Esophagus muscularis mucosa (tissue), 4 donors: ENCODE data around the gene NFIB. TPM values are rescaled to one million over a fixed set of nuclear protein-coding genes. Genes with fewer than 3 reads are reported as not detected.

Experiments used
- DNase-seq: peaks from one replicate; pipeline ENCODE4 v3.0.0-alpha.2; 2017; ENCODE audit errors: extremely low spot score
- H3K27ac ChIP-seq, 4 donors: fragments of 200-600 bp; sonication (generic); replicated peaks in 1 of 4; 1 replicate in 3 of 4; 2 replicates in 1 of 4; pipeline ENCODE4 v1.5.1; 2016 to 2019; ENCODE audit warnings: mild to moderate bottlenecking in 1 of 4
- H3K27me3 ChIP-seq, 4 donors: fragments of 200-600 bp; sonication (generic); one replicate each; pipeline versions ENCODE4 v1.5.1 to v1.6.0; 2016 to 2019
- H3K36me3 ChIP-seq, 4 donors: fragments of 200-600 bp; sonication (generic); one replicate each; pipeline ENCODE4 v1.5.1; 2016 to 2019
- H3K4me1 ChIP-seq, 4 donors: fragments of 200-600 bp; sonication (generic); one replicate each; pipeline ENCODE4 v1.5.1; 2016 to 2019
- H3K4me3 ChIP-seq, 4 donors: fragments of 200-600 bp; sonication (generic); 1 replicate in 2 of 4; 2 replicates in 2 of 4; pipeline ENCODE4 v1.5.1; 2016 to 2019; ENCODE audit warnings: mild to moderate bottlenecking in 4 of 4, moderate library complexity in 1 of 4
- H3K9me3 ChIP-seq, 4 donors: fragments of 200-600 bp; sonication (generic); 1 replicate in 3 of 4; 2 replicates in 1 of 4; pipeline ENCODE4 v1.5.1; 2016 to 2019
- EP300 ChIP-seq: sonication (generic); formaldehyde crosslinking; IDR thresholded peaks from one replicate; pipeline ENCODE4 v1.6.1; 2017; ENCODE audit warnings: antibody characterized with exemption
- POLR2A ChIP-seq: fragments of 450-650 bp; IDR thresholded peaks from one replicate; pipeline ENCODE4 v1.6.1; 2017; ENCODE audit warnings: antibody characterized with exemption, moderate library complexity, mild to moderate bottlenecking, low read depth
- POLR2AphosphoS5 ChIP-seq, 2 donors: sonication (generic); formaldehyde crosslinking; IDR thresholded peaks; one replicate each; pipeline ENCODE4 v1.6.1; 2017; ENCODE audit warnings: antibody characterized with exemption in 2 of 2
- WGBS: methylation state at CpG from one replicate; pipeline ENCODE4 v1.1.5; 2018; 5-methylcytosine and 5-hydroxymethylcytosine counted together
- intact Hi-C: fragments of 100-400 bp; cut with DNase I; formaldehyde crosslinking; loops from one replicate; pipeline ENCODE4 v1.15.1; 2023
- total RNA-seq, 4 donors: library from RNA; depleted of rRNA; stranded (reverse); fragments of >200 nt; gene quantifications; one replicate each; pipeline versions ENCODE4 v1.1.0 to v1.2.1, GENCODE V29; 2016
- TF ChIP-seq, protein P1 (sequence below), 3 experiments: fragments of 200-600 bp in 2 of 3; fragments of 450-650 bp in 1 of 3; sonication (generic) in 2 of 3; IDR thresholded peaks; one replicate each; pipeline ENCODE4 v1.5.1; 2017 to 2019; ENCODE audit warnings: antibody characterized with exemption in 3 of 3, mild to moderate bottlenecking in 2 of 3, moderate library complexity in 1 of 3

The NFIB gene
- total RNA-seq, 4 donors from 2014 or later: 38.1 to 64.4 (median 55.8) TPM

DNA sequence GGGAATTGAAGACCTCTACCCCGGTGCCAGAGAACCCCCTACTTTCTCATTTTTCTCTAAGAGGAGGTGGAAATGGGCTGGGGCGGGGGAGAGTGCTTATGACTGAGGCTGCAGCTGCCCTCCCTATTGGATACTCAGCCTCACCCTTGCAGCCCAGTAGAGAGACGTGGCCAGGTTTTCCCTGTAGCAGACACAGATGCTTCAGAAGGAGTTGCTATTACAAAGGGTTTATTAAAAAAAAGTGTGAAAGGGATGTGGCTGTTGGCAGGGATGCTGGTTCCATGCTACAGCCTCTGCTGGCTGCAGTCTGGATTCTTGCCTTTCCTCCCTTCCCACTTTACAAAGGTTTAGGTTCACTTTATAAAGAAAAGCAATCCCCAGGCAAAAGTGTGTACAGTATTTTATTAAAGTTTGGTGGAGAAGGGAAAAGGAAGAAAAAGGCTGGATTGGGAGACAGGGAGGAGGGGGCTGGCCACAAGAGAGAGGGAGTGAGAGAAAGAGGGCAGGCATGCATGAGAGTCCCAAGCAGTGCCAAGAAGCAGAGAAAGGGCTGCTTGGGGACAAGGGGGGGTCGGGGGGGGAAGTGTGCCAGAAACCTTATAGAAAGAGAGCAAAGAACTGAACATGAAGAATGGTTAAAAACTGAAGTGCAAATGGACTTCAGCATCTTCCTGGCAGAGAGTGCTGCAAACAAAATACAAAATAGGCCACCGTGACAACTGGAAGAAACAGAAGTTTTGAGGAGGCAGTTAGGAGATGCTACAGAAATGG, 29.5 kb upstream of the NFIB start:
- Histone ChIP-seq H3K36me3 (no peaks in the 10 kb centered on the region), H3K27me3 (peaks cover 0 to 43% (median 17%) of the 10 kb centered on the region in 4 donors), H3K9me3 (no peaks in the 10 kb centered on the region), H3K27ac (peak overlapping the region; percentile 50 to 83 (median 61)), H3K4me3 (peak overlapping the region; percentile 32 to 47 (median 34)), H3K4me1 (peaks cover 34 to 79% (median 67%) of the 10 kb centered on the region in 4 donors)
- intact Hi-C loops: no loop called here
- DNase-seq: no peak
- WGBS: 35% methylated on average over 5 of the region's 5 CpGs
- TF ChIP-seq, protein P1, sequence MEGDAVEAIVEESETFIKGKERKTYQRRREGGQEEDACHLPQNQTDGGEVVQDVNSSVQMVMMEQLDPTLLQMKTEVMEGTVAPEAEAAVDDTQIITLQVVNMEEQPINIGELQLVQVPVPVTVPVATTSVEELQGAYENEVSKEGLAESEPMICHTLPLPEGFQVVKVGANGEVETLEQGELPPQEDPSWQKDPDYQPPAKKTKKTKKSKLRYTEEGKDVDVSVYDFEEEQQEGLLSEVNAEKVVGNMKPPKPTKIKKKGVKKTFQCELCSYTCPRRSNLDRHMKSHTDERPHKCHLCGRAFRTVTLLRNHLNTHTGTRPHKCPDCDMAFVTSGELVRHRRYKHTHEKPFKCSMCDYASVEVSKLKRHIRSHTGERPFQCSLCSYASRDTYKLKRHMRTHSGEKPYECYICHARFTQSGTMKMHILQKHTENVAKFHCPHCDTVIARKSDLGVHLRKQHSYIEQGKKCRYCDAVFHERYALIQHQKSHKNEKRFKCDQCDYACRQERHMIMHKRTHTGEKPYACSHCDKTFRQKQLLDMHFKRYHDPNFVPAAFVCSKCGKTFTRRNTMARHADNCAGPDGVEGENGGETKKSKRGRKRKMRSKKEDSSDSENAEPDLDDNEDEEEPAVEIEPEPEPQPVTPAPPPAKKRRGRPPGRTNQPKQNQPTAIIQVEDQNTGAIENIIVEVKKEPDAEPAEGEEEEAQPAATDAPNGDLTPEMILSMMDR (IDR thresholded peaks at IDR 0.05): no peak
- TF ChIP-seq EP300 (no peak), POLR2A (no peak), POLR2AphosphoS5 (IDR thresholded peaks at IDR 0.05) (no peak)

- Histone ChIP-seq H3K27me3 (peaks cover 0 to 36% (median 17%) of the 10 kb centered on the region in 4 donors), H3K4me1 (peaks cover 34 to 72% (median 59%) of the 10 kb centered on the region in 4 donors), H3K9me3 (no peaks in the 10 kb centered on the region), H3K36me3 (no peaks in the 10 kb centered on the region), H3K27ac (peak overlapping the region in 3 of 4 donors; percentile 36 to 83 (median 61)), H3K4me3 (no peak overlapping the region)
- no peak for DNase-seq
- 89% methylated on average over 4 of the region's 4 CpGs for WGBS
- intact Hi-C loops: no loop called here
- TF ChIP-seq EP300 (no peak), POLR2AphosphoS5 (IDR thresholded peaks at IDR 0.05) (no peak), POLR2A (no peak)
- TF ChIP-seq, protein P1 (IDR thresholded peaks at IDR 0.05): no peak
Measured at GRCh38 chr9:14342736-14343135, 28.8 kb upstream of the NFIB start.

- Histone ChIP-seq H3K36me3 (no peaks in the 10 kb centered on the region), H3K27ac (peak overlapping the region; percentile 16 to 83 (median 24)), H3K9me3 (no peaks in the 10 kb centered on the region), H3K4me3 (no peak overlapping the region), H3K4me1 (peaks cover 28 to 61% (median 48%) of the 10 kb centered on the region in 4 donors), H3K27me3 (peaks cover 0 to 24% (median 10%) of the 10 kb centered on the region in 4 donors)
- intact Hi-C loops: no loop called here
- 57% methylated on average over 6 of the region's 6 CpGs for WGBS
- TF ChIP-seq POLR2A (no peak), EP300 (no peak), POLR2AphosphoS5 (IDR thresholded peaks at IDR 0.05) (no peak)
- TF ChIP-seq, protein P1 (IDR thresholded peaks at IDR 0.05): no peak
- no peak for DNase-seq
Measured at GRCh38 chr9:14341437-14342122, 27.6 kb upstream of the NFIB start.

DNA sequence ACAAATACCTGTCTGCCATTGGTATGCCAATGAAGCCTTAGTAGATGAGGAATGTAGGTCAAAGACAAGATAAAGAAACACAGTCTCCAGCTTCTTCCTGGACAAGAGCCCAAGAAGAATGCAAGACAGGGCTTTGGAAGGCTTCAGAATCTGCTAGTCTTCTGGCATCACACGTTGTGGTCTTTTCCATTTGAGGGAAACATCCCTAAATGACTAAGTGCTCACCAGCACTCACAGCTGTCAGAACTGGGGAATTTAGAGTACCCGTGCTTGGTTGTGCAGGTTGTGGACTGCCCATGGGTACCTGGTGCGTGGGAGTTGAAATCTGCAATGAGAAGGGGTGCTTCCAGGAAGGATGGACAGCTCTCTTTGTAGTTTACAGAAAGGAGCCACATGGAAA, 27.1 kb upstream of the NFIB start:
- TF ChIP-seq, protein P1 (IDR thresholded peaks at IDR 0.05): no peak
- no peak for TF ChIP-seq POLR2A
- no peak for TF ChIP-seq EP300
- TF ChIP-seq POLR2AphosphoS5 (IDR thresholded peaks at IDR 0.05): no peak
- Histone ChIP-seq H3K27me3 (peaks cover 0 to 18% (median 7%) of the 10 kb centered on the region in 4 donors), H3K4me1 (peaks cover 23 to 55% (median 43%) of the 10 kb centered on the region in 4 donors), H3K9me3 (no peaks in the 10 kb centered on the region), H3K36me3 (no peaks in the 10 kb centered on the region), H3K27ac (peak overlapping the region; percentile 16 to 83 (median 24)), H3K4me3 (no peak overlapping the region)
- 74% methylated on average over 3 of the region's 3 CpGs for WGBS
- DNase-seq: no peak
- intact Hi-C loops: no loop called here
